Hepatocyte (in vitro differentiated cells): Measurements from ENCODE around the gene TDRKH.
"Not testable (repeated sequence)": the region's sequence is repeated elsewhere in the genome, so short reads cannot be mapped to it uniquely, and the experiment has no call there.

Experiments
- CTCF ChIP-seq: fragments of 200-600 bp; sonication (generic); IDR thresholded peaks from 2 replicates; pipeline ENCODE4 v1.5.1; 2016; ENCODE audit warnings: antibody characterized with exemption, mild to moderate bottlenecking; ENCODE audit not compliant: poor library complexity
- EZH2phosphoT487 ChIP-seq: fragments of 200-600 bp; sonication (generic); IDR thresholded peaks from one replicate; pipeline ENCODE4 v1.6.1; 2018; ENCODE audit warnings: antibody characterized with exemption, mild to moderate bottlenecking, low read depth, moderate library complexity; ENCODE audit not compliant: unreplicated experiment, severe bottlenecking

- TF ChIP-seq CTCF, EZH2phosphoT487: not testable (repeated sequence)
Observed at GRCh38 chr1:151780736-151781135, 9.6 kb downstream of the TDRKH start.
